Left kidney (tissue), 2 donors: ENCODE results near the gene PCCA. TPM values are rescaled to one million over a fixed set of nuclear protein-coding genes. Genes with fewer than 3 reads are reported as not detected.
"Not testable (repeated sequence)": the region's sequence is repeated elsewhere in the genome, so short reads cannot be mapped to it uniquely, and the experiment has no call there.

Source experiments
- DNase-seq: peaks from one replicate; pipeline ENCODE4 v3.0.0-alpha.2; 2013
- polyA plus RNA-seq: library from polyadenylated mRNA; unstranded; fragments of 120-200 nt; gene quantifications from one replicate; pipeline ENCODE4 v1.2.1, GENCODE V29; 2013; ENCODE audit not compliant: insufficient read length

PCCA gene
- polyA plus RNA-seq, 1 donor, result 64.7 TPM

- DNase-seq, result no peak
These were observed 456.2 kb downstream of the PCCA start for GRCh38 chr13:100544866-100545683.

GRCh38 chr13:100545684-100546061, 456.8 kb downstream of the PCCA start:
- no peak for DNase-seq

GRCh38 chr13:100546713-100547405, 458.0 kb downstream of the PCCA start:
- DNase-seq, result no peak

- no peak for DNase-seq
These were observed 458.9 kb downstream of the PCCA start for GRCh38 chr13:100547791-100548201.

- DNase-seq, result no peak
These were observed 460.4 kb downstream of the PCCA start for GRCh38 chr13:100549316-100549715.

- DNase-seq, result no peak
These were observed 463.9 kb downstream of the PCCA start for GRCh38 chr13:100552755-100553154.

- no peak for DNase-seq
These were observed 471.0 kb downstream of the PCCA start for GRCh38 chr13:100559886-100560285.

- DNase-seq, result no peak
These were observed 471.7 kb downstream of the PCCA start for GRCh38 chr13:100560498-100561157.

GRCh38 chr13:100561158-100561499, 472.2 kb downstream of the PCCA start:
- no peak for DNase-seq

- no peak for DNase-seq
These were observed 472.8 kb downstream of the PCCA start for GRCh38 chr13:100561599-100562204.

- DNase-seq, result no peak
These were observed 474.9 kb downstream of the PCCA start for GRCh38 chr13:100563779-100564178.

- no peak for DNase-seq
These were observed 475.7 kb downstream of the PCCA start for GRCh38 chr13:100564444-100565223.

- DNase-seq, result no peak
These were observed 476.4 kb downstream of the PCCA start for GRCh38 chr13:100565286-100565685.

- no peak for DNase-seq
These were observed 477.6 kb downstream of the PCCA start for GRCh38 chr13:100566543-100566942.

- DNase-seq, result peak; percentile 57
These were observed 484.2 kb downstream of the PCCA start for GRCh38 chr13:100573121-100573520.

- not testable (repeated sequence) for DNase-seq
These were observed 488.3 kb downstream of the PCCA start for GRCh38 chr13:100577239-100577638.

Other genes with a start within 250 kb of the PCCA start
- gene ZIC5, start 117.3 kb upstream of the PCCA start, polyA plus RNA-seq, result 0.08 TPM
- gene ZIC2, start 107.3 kb upstream of the PCCA start, polyA plus RNA-seq, result 0.18 TPM